NK-92 (cell line): Measurements from ENCODE around the gene PLA2G1B.
"Not testable (repeated sequence)": the region's sequence is repeated elsewhere in the genome, so short reads cannot be mapped to it uniquely, and the experiment has no call there.

ENCODE experiments used
- DNase-seq: peaks from one replicate; lab custom pipeline; 2025; ENCODE audit not compliant: unreplicated experiment; lab: John Stamatoyannopoulos, UW

PLA2G1B gene

GRCh38 chr12:120359128-120359527, 31.5 kb upstream of the PLA2G1B start:
- no peak for DNase-seq

GRCh38 chr12:120358412-120359100, 31.0 kb upstream of the PLA2G1B start:
- DNase-seq = no peak

- no peak for DNase-seq
Observed at GRCh38 chr12:120357104-120357503, 29.5 kb upstream of the PLA2G1B start.

- DNase-seq = peak; percentile 4
Observed at GRCh38 chr12:120356567-120357030, 29.0 kb upstream of the PLA2G1B start.

- no peak for DNase-seq
Observed at GRCh38 chr12:120353556-120354317, 26.2 kb upstream of the PLA2G1B start.

- no peak for DNase-seq
Observed at GRCh38 chr12:120353136-120353535, 25.6 kb upstream of the PLA2G1B start.

- no peak for DNase-seq
Observed at GRCh38 chr12:120352117-120352516, 24.5 kb upstream of the PLA2G1B start.

GRCh38 chr12:120350576-120351350, 23.2 kb upstream of the PLA2G1B start:
- DNase-seq = no peak

GRCh38 chr12:120347766-120348165, 20.2 kb upstream of the PLA2G1B start:
- DNase-seq = no peak

GRCh38 chr12:120346681-120347080, 19.1 kb upstream of the PLA2G1B start:
- DNase-seq = no peak

- DNase-seq = no peak
Observed at GRCh38 chr12:120346031-120346430, 18.5 kb upstream of the PLA2G1B start.

- no peak for DNase-seq
Observed at GRCh38 chr12:120343692-120344091, 16.1 kb upstream of the PLA2G1B start.

- no peak for DNase-seq
Observed at GRCh38 chr12:120343039-120343537, 15.5 kb upstream of the PLA2G1B start.

GRCh38 chr12:120342175-120343038, 14.8 kb upstream of the PLA2G1B start:
- no peak for DNase-seq

- no peak for DNase-seq
Observed at GRCh38 chr12:120339256-120339655, 11.7 kb upstream of the PLA2G1B start.

- DNase-seq = no peak
Observed at GRCh38 chr12:120337730-120338129, 10.2 kb upstream of the PLA2G1B start.

GRCh38 chr12:120336392-120336791, 8.8 kb upstream of the PLA2G1B start:
- DNase-seq = not testable (repeated sequence)

GRCh38 chr12:120335447-120335846, 7.9 kb upstream of the PLA2G1B start:
- not testable (repeated sequence) for DNase-seq

- DNase-seq = no peak
Observed at GRCh38 chr12:120332523-120332922, 4.9 kb upstream of the PLA2G1B start.

GRCh38 chr12:120332041-120332440, 4.5 kb upstream of the PLA2G1B start:
- DNase-seq = no peak
